ENCODE measurements around the gene ATP6V1F. TPM values are rescaled to one million over a fixed set of nuclear protein-coding genes. Genes with fewer than 3 reads are reported as not detected.

Gene ATP6V1F
- 130 and 144 TPM in 2 replicates for total RNA-seq

GRCh38 chr7:128862571-128863432, at the start of gene ATP6V1F:
TSS of gene ATP6V1F (plus strand) at chr7:128862856. CDS start at chr7:128862905, 49 bp downstream.

GRCh38 chr7:128830231-128831177, 32.2 kb upstream of the ATP6V1F start, which contains the start of gene FLNC:
TSS of gene FLNC (plus strand) at chr7:128830406. CDS start at chr7:128830638, 232 bp downstream.

GRCh38 chr7:128910569-128910945, 47.9 kb downstream of the ATP6V1F start, which contains the start of gene KCP:
TSS of gene KCP (minus strand) at chr7:128910709. CDS start at chr7:128910676, 33 bp downstream.

Other genes starting within 250 kb of the ATP6V1F start
- under 0.01 and 0.78 TPM in 2 replicates for gene GARIN1A, start 190.6 kb upstream of the ATP6V1F start, total RNA-seq
- 325 and 358 TPM in 2 replicates for gene CALU, start 123.5 kb upstream of the ATP6V1F start, total RNA-seq
- gene OPN1SW, start 87.1 kb upstream of the ATP6V1F start, total RNA-seq: not detected in 2 replicates
- under 0.01 and 0.28 TPM in 2 replicates for gene CCDC136, start 70.9 kb upstream of the ATP6V1F start, total RNA-seq
- gene FLNC, start 32.5 kb upstream of the ATP6V1F start, total RNA-seq: 0.93 and 1.0 TPM in 2 replicates
- under 0.01 and 2.2 TPM in 2 replicates for gene KCP, start 47.9 kb downstream of the ATP6V1F start, total RNA-seq
- gene IRF5, start 75.1 kb downstream of the ATP6V1F start, total RNA-seq: 2.1 and 12.4 TPM in 2 replicates
- 74.5 and 92.5 TPM in 2 replicates for gene TNPO3, start 192.3 kb downstream of the ATP6V1F start, total RNA-seq

All from nasal cavity respiratory epithelium epithelial cell of viscerocranial mucosa (primary cell).